Measurements from ENCODE around the gene BFSP1.

BFSP1 gene

GRCh38 chr20:17530716-17531664, at the start of gene BFSP1:
BFSP1 (minus strand) TSS chr20:17531379; CDS start chr20:17531329, 50 bp downstream.
- DNase-seq, result peak; percentile 38 to 55

- DNase-seq, result no peak
Observed at GRCh38 chr20:17580895-17581294, 49.7 kb upstream of the BFSP1 start.

- no peak for DNase-seq
Observed at GRCh38 chr20:17579369-17580039, 48.3 kb upstream of the BFSP1 start.

- no peak for DNase-seq
Observed at GRCh38 chr20:17576215-17576614, 45.0 kb upstream of the BFSP1 start.

GRCh38 chr20:17573463-17573862, 42.3 kb upstream of the BFSP1 start:
- DNase-seq, result no peak

GRCh38 chr20:17572034-17572638, 41.0 kb upstream of the BFSP1 start:
- no peak for DNase-seq

- DNase-seq, result no peak
Observed at GRCh38 chr20:17571153-17571527, 40.0 kb upstream of the BFSP1 start.

GRCh38 chr20:17570347-17571152, 39.4 kb upstream of the BFSP1 start:
- peak in 1 of 2 donors; percentile 36 for DNase-seq

- DNase-seq, result peak; percentile 87 to 89
Observed at GRCh38 chr20:17569616-17570346, 38.6 kb upstream of the BFSP1 start, which contains the start of gene DSTN. DSTN (plus strand) TSS chr20:17570075; CDS start chr20:17570209, 134 bp downstream.

GRCh38 chr20:17568972-17569521, 37.9 kb upstream of the BFSP1 start:
- DNase-seq, result peak; percentile 27 to 32

- DNase-seq, result no peak
Observed at GRCh38 chr20:17568045-17568788, 37.0 kb upstream of the BFSP1 start.

GRCh38 chr20:17566345-17566744, 35.2 kb upstream of the BFSP1 start:
- no peak for DNase-seq

- no peak for DNase-seq
Observed at GRCh38 chr20:17565169-17565845, 34.1 kb upstream of the BFSP1 start.

GRCh38 chr20:17562804-17563305, 31.7 kb upstream of the BFSP1 start:
- no peak for DNase-seq

- peak in 1 of 2 donors; percentile 13 for DNase-seq
Observed at GRCh38 chr20:17560344-17561074, 29.3 kb upstream of the BFSP1 start.

- DNase-seq, result no peak
Observed at GRCh38 chr20:17559338-17559737, 28.2 kb upstream of the BFSP1 start.

GRCh38 chr20:17558941-17559304, 27.7 kb upstream of the BFSP1 start:
- no peak for DNase-seq

GRCh38 chr20:17558154-17558940, 27.2 kb upstream of the BFSP1 start:
- peak; percentile 32 to 40 for DNase-seq

GRCh38 chr20:17557675-17558006, 26.5 kb upstream of the BFSP1 start:
- no peak for DNase-seq
